ENCODE measurements around the gene KLF12.

DNA sequence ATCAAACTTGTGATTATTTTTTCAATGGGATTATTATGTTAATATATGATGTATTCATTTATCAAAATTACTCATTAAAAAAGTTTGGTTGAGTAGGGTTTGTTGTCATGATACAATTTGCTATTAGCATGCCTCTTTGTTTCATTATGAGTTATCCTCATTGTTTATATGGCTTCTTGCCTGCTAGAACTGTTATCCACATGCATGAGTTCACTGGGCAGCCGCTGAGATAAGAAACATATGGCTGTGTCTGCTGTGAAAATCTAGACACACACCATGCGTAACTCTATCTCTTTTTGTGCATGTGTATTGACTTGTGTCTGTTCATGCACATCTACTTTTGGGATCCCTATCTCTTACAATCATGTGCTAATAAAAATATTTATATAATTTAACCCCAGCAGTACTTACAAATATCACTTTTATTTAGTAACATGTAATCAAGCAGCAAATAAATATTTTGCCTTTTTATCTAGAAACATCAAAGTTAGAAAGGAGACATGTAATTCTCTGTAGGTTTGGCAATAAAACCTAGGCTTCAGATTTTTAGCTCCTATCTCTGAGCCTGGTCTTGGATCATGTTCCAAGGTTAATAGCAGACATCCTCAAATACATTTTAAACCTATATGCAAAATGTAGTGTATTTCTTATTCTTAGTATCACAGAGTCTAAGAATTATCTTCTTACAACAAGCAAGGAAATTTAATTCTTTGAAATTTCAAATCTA is 11.2 kb upstream of the KLF12 start:
- TF ChIP-seq, protein P1, sequence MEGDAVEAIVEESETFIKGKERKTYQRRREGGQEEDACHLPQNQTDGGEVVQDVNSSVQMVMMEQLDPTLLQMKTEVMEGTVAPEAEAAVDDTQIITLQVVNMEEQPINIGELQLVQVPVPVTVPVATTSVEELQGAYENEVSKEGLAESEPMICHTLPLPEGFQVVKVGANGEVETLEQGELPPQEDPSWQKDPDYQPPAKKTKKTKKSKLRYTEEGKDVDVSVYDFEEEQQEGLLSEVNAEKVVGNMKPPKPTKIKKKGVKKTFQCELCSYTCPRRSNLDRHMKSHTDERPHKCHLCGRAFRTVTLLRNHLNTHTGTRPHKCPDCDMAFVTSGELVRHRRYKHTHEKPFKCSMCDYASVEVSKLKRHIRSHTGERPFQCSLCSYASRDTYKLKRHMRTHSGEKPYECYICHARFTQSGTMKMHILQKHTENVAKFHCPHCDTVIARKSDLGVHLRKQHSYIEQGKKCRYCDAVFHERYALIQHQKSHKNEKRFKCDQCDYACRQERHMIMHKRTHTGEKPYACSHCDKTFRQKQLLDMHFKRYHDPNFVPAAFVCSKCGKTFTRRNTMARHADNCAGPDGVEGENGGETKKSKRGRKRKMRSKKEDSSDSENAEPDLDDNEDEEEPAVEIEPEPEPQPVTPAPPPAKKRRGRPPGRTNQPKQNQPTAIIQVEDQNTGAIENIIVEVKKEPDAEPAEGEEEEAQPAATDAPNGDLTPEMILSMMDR (IDR thresholded peaks at IDR 0.05; ENCODE audit: insufficient read depth, low read length, poor library complexity, severe bottlenecking): no peak
- TF ChIP-seq EZH2phosphoT487 (conservative IDR thresholded peaks at IDR 0.05; ENCODE audit: low read length): no peak

All from SU-DHL-6 (cell line).